Calu3 (cell line): ENCODE data around the gene KHDC3L. TPM values are rescaled to one million over a fixed set of nuclear protein-coding genes. Genes with fewer than 3 reads are reported as not detected.

ENCODE experiments used
- BruUV-seq: library from RNA; stranded (reverse); fragments of 400-500 nt; replicated peaks from 2 replicates; lab custom pipeline; 2021; lab: Mats Ljungman, UMichigan
- CTCF ChIA-PET: fragments of 300-600 bp; sonication (Branson Sonifier 250); formaldehyde crosslinking; loops from one replicate; lab custom pipeline; 2022; ENCODE audit warnings: antibody characterized with exemption; lab: Charles Lee
- DNase-seq: peaks from one replicate; pipeline ENCODE4 v3.0.0; 2022
- H3K27ac Mint-ChIP-seq: one replicate; pipeline ENCODE4 v1.8.0; 2022; ENCODE audit warnings: mixed read lengths; ENCODE audit not compliant: unreplicated experiment
- H3K27me3 Mint-ChIP-seq: one replicate; pipeline ENCODE4 v1.8.0; 2022; ENCODE audit warnings: mixed read lengths; ENCODE audit not compliant: unreplicated experiment
- H3K36me3 Mint-ChIP-seq: one replicate; pipeline ENCODE4 v1.8.0; 2022; ENCODE audit warnings: mild to moderate bottlenecking, moderate library complexity, mixed read lengths; ENCODE audit not compliant: insufficient read depth, unreplicated experiment
- H3K4me1 Mint-ChIP-seq: one replicate; pipeline ENCODE4 v1.8.0; 2022; ENCODE audit warnings: mild to moderate bottlenecking, low read depth, mixed read lengths; ENCODE audit not compliant: unreplicated experiment
- H3K4me3 Mint-ChIP-seq: one replicate; pipeline ENCODE4 v1.8.0; 2022; ENCODE audit warnings: mild to moderate bottlenecking, low read depth, moderate library complexity, mixed read lengths; ENCODE audit not compliant: unreplicated experiment
- H3K9me3 Mint-ChIP-seq: one replicate; pipeline ENCODE4 v1.8.0; 2022; ENCODE audit warnings: low read depth, mixed read lengths; ENCODE audit not compliant: unreplicated experiment
- intact Hi-C: fragments of 100-400 bp; cut with micrococcal nuclease; formaldehyde crosslinking; loops from one replicate; pipeline ENCODE4 v1.10.0; 2022; ENCODE audit not compliant: unreplicated experiment
- total RNA-seq: library from RNA; stranded (reverse); gene quantifications from 2 replicates; pipeline ENCODE4 v1.2.3, GENCODE V29; 2022
- TF ChIP-seq, protein P1 (sequence below): fragments of 200-600 bp; IDR thresholded peaks from one replicate; pipeline ENCODE4 v1.8.0; 2022; ENCODE audit warnings: antibody characterized with exemption; ENCODE audit not compliant: unreplicated experiment

The KHDC3L gene
- total RNA-seq, 1 experiment from 2014 or later = not detected

DNA sequence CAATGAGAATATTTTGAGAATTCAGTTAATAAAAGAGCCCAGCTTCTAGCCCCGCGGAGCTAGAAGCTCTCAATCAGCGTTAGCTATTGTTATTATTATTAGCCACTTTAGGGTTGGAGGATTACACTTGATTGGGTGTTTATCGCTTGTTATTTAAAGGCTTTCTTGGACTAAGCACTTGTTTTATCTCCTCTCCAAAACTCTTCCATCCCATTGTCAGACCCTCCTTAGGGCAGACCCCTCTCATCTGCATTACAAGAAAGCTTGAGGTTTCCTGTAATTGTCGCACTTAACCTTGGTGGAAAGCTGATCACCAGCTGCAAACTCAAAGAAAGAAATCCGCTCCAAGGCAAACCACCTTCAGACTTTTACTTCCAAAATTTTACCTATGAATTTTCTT, 13.1 kb upstream of the KHDC3L start:
- Mint-ChIP-seq H3K4me1 (no peaks in the 10 kb centered on the region), H3K36me3 (no peaks in the 10 kb centered on the region), H3K27me3 (peaks cover 11% of the 10 kb centered on the region), H3K4me3 (no peak overlapping the region), H3K9me3 (no peaks in the 10 kb centered on the region), H3K27ac (no peak overlapping the region)
- intact Hi-C loops = no loop called here
- CTCF ChIA-PET = interaction anchor here (1.3 kb wide), 1 partner anchor 8 kb away, joined by 3 read pairs; no protein-coding TSS in a partner anchor
- no TSS peak for BruUV-seq
- TF ChIP-seq, protein P1, sequence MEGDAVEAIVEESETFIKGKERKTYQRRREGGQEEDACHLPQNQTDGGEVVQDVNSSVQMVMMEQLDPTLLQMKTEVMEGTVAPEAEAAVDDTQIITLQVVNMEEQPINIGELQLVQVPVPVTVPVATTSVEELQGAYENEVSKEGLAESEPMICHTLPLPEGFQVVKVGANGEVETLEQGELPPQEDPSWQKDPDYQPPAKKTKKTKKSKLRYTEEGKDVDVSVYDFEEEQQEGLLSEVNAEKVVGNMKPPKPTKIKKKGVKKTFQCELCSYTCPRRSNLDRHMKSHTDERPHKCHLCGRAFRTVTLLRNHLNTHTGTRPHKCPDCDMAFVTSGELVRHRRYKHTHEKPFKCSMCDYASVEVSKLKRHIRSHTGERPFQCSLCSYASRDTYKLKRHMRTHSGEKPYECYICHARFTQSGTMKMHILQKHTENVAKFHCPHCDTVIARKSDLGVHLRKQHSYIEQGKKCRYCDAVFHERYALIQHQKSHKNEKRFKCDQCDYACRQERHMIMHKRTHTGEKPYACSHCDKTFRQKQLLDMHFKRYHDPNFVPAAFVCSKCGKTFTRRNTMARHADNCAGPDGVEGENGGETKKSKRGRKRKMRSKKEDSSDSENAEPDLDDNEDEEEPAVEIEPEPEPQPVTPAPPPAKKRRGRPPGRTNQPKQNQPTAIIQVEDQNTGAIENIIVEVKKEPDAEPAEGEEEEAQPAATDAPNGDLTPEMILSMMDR = no peak
- no peak for DNase-seq

DNA sequence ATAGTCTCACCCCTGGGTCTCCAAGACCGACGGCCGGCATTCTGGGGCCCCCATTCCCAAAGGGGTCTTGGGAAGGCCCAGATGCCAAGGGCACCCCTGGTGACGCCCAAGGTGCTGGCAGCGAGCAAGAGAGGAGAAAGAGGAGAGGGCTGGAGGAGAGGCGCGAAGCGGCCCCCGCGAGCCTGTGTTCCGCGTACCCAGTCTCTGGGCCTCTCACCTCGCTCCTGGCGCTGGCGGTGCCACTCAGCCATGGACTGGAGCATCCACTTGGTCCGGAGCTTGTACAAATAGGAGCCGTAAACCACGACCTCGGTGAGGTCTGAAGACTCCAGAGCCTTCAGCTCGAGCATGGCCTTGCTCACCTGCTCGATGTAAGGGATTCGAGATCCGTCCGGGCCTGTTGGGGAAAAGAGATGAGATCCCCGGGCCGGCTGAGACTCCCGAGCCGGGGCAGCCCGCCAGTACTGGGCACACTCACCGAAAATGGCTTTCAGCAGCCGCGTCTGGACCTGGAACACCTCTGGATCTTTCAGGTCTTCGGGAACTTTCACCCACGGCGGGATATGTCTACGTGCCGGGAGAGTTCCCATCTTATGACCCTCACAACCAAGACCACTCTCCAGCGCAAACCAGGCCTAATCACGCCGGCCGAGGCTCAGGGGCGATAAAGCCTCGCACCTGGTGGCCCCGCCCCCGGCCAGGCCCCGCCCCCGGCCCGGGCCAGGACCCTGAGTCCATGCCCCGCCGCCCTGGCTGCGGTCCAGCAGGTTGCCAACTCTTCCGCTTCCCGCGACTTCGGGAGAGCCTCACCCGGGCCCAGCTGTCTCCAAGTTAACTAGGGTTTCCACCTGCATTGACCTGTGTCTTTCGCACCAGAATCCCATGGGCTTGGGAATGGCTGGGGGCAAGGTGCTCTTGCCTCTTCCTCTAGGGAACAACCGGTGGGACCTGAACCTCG, 8.5 kb upstream of the KHDC3L start, which contains the start of gene DPPA5:
Gene DPPA5 (minus strand): TSS at position 641 of the 958 bp plus-strand sequence. CDS start 51 bp downstream, at position 590.
- intact Hi-C loops = no loop called here
- H3K4me3 Mint-ChIP-seq = no peak within 1 kb of the TSS
- no peaks in the 10 kb centered on the region for H3K27me3 Mint-ChIP-seq
- no peaks in the 10 kb centered on the region for H3K4me1 Mint-ChIP-seq
- no TSS peak for BruUV-seq
- H3K9me3 Mint-ChIP-seq = no peaks in the 10 kb centered on the region
- no peaks in the 10 kb centered on the region for H3K36me3 Mint-ChIP-seq
- H3K27ac Mint-ChIP-seq = no peak within 1 kb of the TSS
- CTCF ChIA-PET = no interaction called here
- TF ChIP-seq, protein P1 = no peak
- DNase-seq = no peak

DNA sequence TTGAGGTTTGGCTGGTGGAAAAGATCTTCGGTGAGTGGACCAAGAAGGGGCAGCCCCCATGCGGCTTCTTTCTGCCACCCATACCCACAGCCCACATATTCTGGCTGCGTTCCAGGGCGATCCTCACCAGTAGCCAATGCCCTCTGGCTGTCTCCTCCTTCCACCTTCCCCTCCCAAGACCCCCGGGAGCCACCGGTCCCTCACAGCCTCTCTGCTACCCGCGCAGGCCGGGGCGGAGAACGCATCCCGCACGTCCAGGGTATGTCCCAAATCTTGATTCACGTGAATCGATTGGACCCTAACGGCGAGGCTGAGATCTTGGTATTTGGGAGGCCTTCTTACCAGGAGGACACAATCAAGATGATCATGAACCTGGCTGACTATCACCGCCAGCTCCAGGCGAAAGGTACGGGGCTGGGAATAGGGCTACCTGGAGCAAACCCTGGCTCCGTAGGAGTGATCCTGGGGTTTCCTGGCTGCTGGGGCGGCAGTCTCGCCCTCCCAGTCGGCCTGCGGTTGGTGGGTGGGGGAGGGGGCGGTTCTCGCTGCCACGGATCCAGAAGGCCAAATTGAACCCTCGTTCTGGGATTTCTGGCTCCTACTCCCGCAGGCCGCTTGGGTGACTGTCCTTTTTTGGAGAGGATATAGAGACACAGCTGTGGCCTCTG, 545 bp downstream of the KHDC3L start:
- intact Hi-C loops = no loop called here
- CTCF ChIA-PET = no interaction called here
- Mint-ChIP-seq H3K27ac (no peak overlapping the region), H3K9me3 (no peaks in the 10 kb centered on the region), H3K4me3 (no peak overlapping the region), H3K36me3 (no peaks in the 10 kb centered on the region), H3K4me1 (no peaks in the 10 kb centered on the region), H3K27me3 (no peaks in the 10 kb centered on the region)
- DNase-seq = no peak
- TF ChIP-seq, protein P1 = no peak
- no TSS peak for BruUV-seq

DNA sequence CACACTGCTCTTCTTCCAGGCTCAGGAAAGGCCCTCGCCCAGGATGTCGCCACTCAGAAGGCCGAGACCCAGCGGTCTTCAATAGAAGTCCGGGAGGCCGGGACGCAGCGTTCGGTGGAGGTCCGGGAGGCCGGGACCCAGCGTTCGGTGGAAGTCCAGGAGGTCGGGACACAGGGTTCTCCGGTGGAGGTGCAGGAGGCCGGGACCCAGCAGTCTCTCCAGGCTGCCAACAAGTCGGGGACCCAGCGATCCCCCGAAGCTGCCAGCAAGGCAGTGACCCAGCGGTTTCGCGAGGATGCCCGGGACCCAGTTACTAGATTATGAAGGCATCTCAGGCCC, 1.0 kb downstream of the KHDC3L start:
- DNase-seq = no peak
- CTCF ChIA-PET = no interaction called here
- Mint-ChIP-seq H3K4me1 (no peaks in the 10 kb centered on the region), H3K4me3 (no peak overlapping the region), H3K27ac (no peak overlapping the region), H3K36me3 (no peaks in the 10 kb centered on the region), H3K27me3 (no peaks in the 10 kb centered on the region), H3K9me3 (no peaks in the 10 kb centered on the region)
- TF ChIP-seq, protein P1 = no peak
- intact Hi-C loops = no loop called here
- no TSS peak for BruUV-seq
